Activated CD4-positive, alpha-beta memory T cell treated with anti-CD3 and anti-CD28 coated beads, Interleukin-2, amount 10 ng/mL, durations not matched to agents 7 days and 5 days (primary cell): ENCODE data around the gene CNTNAP2. TPM values are rescaled to one million over a fixed set of nuclear protein-coding genes. Genes with fewer than 3 reads are reported as not detected.

Experiments
- CTCF ChIA-PET: fragments of 350-600 bp; sonication (Branson Sonifier 250); formaldehyde crosslinking; loops from one replicate; lab custom pipeline; 2021; ENCODE audit warnings: antibody characterized with exemption, inconsistent platforms; lab: Charles Lee
- POLR2A ChIA-PET: fragments of 350-600 bp; sonication (Branson Sonifier 250); formaldehyde crosslinking; loops from one replicate; lab custom pipeline; 2021; ENCODE audit warnings: antibody characterized with exemption; lab: Charles Lee
- DNase-seq: peaks from one replicate; pipeline ENCODE4 v3.0.0-alpha.2; 2020
- H3K27ac Mint-ChIP-seq: one replicate; pipeline ENCODE4 v1.8.0; 2021; ENCODE audit warnings: mild to moderate bottlenecking, mixed read lengths
- H3K27me3 Mint-ChIP-seq: one replicate; pipeline ENCODE4 v1.8.0; 2021; ENCODE audit warnings: mixed read lengths
- H3K36me3 Mint-ChIP-seq: one replicate; pipeline ENCODE4 v1.8.0; 2021; ENCODE audit warnings: low read depth, mixed read lengths
- H3K4me1 Mint-ChIP-seq: one replicate; pipeline ENCODE4 v1.8.0; 2021; ENCODE audit warnings: mixed read lengths
- H3K4me3 Mint-ChIP-seq: one replicate; pipeline ENCODE4 v1.8.0; 2021; ENCODE audit warnings: mild to moderate bottlenecking, mixed read lengths
- H3K9me3 Mint-ChIP-seq: one replicate; pipeline ENCODE4 v1.8.0; 2021; ENCODE audit warnings: mixed read lengths
- total RNA-seq, 2 experiments: library from RNA; stranded (reverse); gene quantifications; one replicate each; pipeline ENCODE4 v1.2.3, GENCODE V29; 2021

CNTNAP2 gene
- total RNA-seq, 2 experiments from 2014 or later = not detected

GRCh38 chr7:148108381-148108780 is 1991.8 kb downstream of the CNTNAP2 start:
- Mint-ChIP-seq H3K27ac (no peak overlapping the region), H3K36me3 (no peaks in the 10 kb centered on the region), H3K9me3 (no peaks in the 10 kb centered on the region), H3K4me1 (no peaks in the 10 kb centered on the region), H3K27me3 (no peaks in the 10 kb centered on the region), H3K4me3 (no peak overlapping the region)
- ChIA-PET POLR2A (no interaction called here), CTCF (no interaction called here)
- DNase-seq = no peak

DNA sequence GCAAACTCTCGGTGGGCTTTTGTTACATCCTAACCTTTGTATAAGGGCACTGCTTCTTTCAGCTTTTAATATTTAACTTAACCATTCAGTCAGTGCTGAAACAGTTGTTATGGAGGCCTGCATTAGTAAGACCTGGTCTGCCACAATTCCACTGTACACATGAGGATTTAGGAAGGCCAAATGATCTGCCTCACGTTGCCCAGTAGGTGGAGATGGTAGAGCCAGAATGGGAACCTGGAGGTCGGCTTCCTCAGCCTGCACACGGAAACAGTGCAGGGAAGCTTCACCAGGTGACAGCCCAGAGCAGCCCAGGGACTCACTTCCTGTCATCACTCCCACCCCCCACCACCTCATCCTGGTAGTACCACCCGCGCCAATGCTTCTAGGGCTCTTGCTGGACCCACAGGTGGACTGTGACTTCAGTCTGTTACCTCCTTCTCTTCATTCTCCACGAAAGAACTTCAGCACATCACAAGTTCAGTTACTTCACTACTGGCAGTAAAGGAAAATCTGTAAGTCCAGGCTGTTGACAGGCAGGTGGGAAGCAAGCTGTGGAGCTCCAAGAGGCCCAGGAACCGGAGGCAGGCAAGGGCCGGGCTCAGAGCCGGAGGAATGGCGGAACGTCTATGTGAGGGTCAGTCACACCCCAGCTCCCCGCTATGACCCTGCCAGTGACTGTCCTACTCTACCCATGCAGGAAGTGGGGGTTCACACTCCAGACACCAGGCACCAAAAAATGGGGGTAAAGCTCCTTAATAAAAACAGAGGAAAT is 1993.7 kb downstream of the CNTNAP2 start:
- H3K4me3 Mint-ChIP-seq = no peak overlapping the region
- CTCF ChIA-PET = no interaction called here

GRCh38 chr7:148114804-148115203 is 1998.2 kb downstream of the CNTNAP2 start:
- Mint-ChIP-seq H3K27me3 (no peaks in the 10 kb centered on the region), H3K36me3 (no peaks in the 10 kb centered on the region), H3K9me3 (no peaks in the 10 kb centered on the region), H3K4me3 (no peak overlapping the region), H3K4me1 (peaks cover 4% of the 10 kb centered on the region), H3K27ac (no peak overlapping the region)
- ChIA-PET CTCF (no interaction called here), POLR2A (no interaction called here)
- no peak for DNase-seq

More for the DNA sequence above, 1993.7 kb downstream of the CNTNAP2 start:
- no peaks in the 10 kb centered on the region for H3K4me1 Mint-ChIP-seq
- no peaks in the 10 kb centered on the region for H3K36me3 Mint-ChIP-seq
- H3K27me3 Mint-ChIP-seq = no peaks in the 10 kb centered on the region
- no peak overlapping the region for H3K27ac Mint-ChIP-seq
- H3K9me3 Mint-ChIP-seq = no peaks in the 10 kb centered on the region
- POLR2A ChIA-PET = no interaction called here
- no peak for DNase-seq

DNA sequence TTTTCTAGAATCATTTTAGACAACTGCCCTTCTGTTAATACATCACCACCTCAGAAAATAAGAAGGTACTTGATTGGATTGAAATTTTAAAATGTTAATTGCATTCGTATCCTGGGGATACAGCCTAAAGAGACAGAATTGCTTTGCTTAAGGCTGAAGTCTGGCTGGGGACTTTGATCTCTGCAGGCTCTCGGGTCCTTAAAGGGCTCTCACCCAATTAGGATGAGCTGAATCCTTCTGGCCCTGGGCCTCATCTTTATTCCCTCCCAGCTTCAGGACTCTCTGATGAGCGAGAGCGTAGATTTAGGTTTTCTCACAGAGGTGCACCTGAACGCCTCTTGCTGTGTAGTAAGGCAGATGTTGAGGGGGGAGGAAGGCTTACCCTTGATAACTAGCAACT is 1998.7 kb downstream of the CNTNAP2 start:
- ChIA-PET POLR2A (no interaction called here), CTCF (no interaction called here)
- Mint-ChIP-seq H3K36me3 (no peaks in the 10 kb centered on the region), H3K9me3 (no peaks in the 10 kb centered on the region), H3K27me3 (no peaks in the 10 kb centered on the region), H3K27ac (no peak overlapping the region), H3K4me1 (peaks cover 4% of the 10 kb centered on the region), H3K4me3 (no peak overlapping the region)
- no peak for DNase-seq

GRCh38 chr7:148116195-148116594 is 1999.6 kb downstream of the CNTNAP2 start:
- CTCF ChIA-PET = no interaction called here
- no peaks in the 10 kb centered on the region for H3K27me3 Mint-ChIP-seq
- POLR2A ChIA-PET = no interaction called here

DNA sequence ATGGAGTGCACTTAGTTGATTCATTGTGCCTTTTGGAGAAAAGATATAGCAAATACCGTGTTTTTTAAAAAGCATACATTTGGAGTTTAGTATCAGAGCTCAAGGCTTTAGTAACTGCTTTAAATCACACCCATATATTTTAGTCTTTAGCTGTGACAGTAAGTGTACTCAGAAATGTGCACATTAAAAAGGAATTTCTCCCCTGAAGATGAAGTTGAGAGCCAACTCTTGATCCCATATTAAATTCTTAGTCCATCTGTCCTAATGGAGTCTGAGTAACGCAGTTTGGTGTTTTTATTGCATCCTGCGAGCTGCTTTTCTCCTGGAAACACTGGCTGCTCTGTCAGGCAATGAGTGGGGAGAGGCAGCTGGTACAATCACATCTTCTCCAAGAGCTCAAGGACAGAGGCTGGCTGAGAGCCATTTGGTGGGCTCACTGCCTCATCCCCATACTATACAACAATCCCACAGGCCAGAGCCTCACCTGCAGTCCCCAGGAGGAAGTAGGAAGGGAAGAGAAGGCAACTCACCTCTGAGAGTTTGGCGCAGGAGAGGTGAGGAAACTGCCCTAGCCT is 2000.3 kb downstream of the CNTNAP2 start:
- Mint-ChIP-seq H3K4me1 (peaks cover 4% of the 10 kb centered on the region), H3K27me3 (no peaks in the 10 kb centered on the region), H3K36me3 (no peaks in the 10 kb centered on the region), H3K27ac (no peak overlapping the region), H3K9me3 (no peaks in the 10 kb centered on the region), H3K4me3 (no peak overlapping the region)
- DNase-seq = no peak
- ChIA-PET POLR2A (no interaction called here), CTCF (no interaction called here)

More at GRCh38 chr7:148116195-148116594, 1999.6 kb downstream of the CNTNAP2 start:
- no peak for DNase-seq
- H3K27ac Mint-ChIP-seq = no peak overlapping the region
- peaks cover 4% of the 10 kb centered on the region for H3K4me1 Mint-ChIP-seq
- H3K9me3 Mint-ChIP-seq = no peaks in the 10 kb centered on the region
- no peak overlapping the region for H3K4me3 Mint-ChIP-seq
- no peaks in the 10 kb centered on the region for H3K36me3 Mint-ChIP-seq

- no peaks in the 10 kb centered on the region for H3K9me3 Mint-ChIP-seq
- H3K4me1 Mint-ChIP-seq = peaks cover 4% of the 10 kb centered on the region
- H3K27me3 Mint-ChIP-seq = no peaks in the 10 kb centered on the region
- ChIA-PET POLR2A (no interaction called here), CTCF (no interaction called here)
- no peak overlapping the region for H3K27ac Mint-ChIP-seq
- H3K36me3 Mint-ChIP-seq = no peaks in the 10 kb centered on the region
- H3K4me3 Mint-ChIP-seq = no peak overlapping the region
- no peak for DNase-seq
Observed at GRCh38 chr7:148118371-148118770, 2001.8 kb downstream of the CNTNAP2 start.

- Mint-ChIP-seq H3K4me3 (no peak overlapping the region), H3K9me3 (no peaks in the 10 kb centered on the region), H3K27me3 (no peaks in the 10 kb centered on the region), H3K36me3 (no peaks in the 10 kb centered on the region), H3K27ac (no peak overlapping the region), H3K4me1 (peaks cover under 1% of the 10 kb centered on the region)
- ChIA-PET CTCF (no interaction called here), POLR2A (no interaction called here)
- DNase-seq = no peak
Observed at GRCh38 chr7:148121401-148121800, 2004.8 kb downstream of the CNTNAP2 start.

DNA sequence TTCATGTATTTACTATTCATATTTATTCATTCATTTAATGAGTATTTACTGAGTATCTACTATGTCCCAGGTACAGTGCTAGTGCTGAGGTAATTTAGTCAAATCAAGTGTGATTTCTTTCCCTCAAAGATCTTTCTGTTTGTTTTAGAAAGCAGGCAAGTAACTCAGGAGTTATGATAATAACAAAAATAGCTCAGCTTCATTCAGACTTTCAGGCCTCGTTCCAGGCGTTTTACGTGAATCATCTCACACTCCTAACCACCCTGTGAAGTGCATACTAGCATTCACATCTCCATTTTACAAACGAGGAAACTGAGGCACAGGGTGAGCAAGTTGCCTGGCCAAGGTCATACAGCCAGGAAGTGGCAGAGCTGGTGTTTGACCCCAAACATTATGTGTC is 2005.2 kb downstream of the CNTNAP2 start:
- no peaks in the 10 kb centered on the region for H3K27me3 Mint-ChIP-seq
- no peaks in the 10 kb centered on the region for H3K4me1 Mint-ChIP-seq
- POLR2A ChIA-PET = no interaction called here
- no peak overlapping the region for H3K27ac Mint-ChIP-seq
- H3K4me3 Mint-ChIP-seq = no peak overlapping the region
- CTCF ChIA-PET = no interaction called here
- H3K9me3 Mint-ChIP-seq = no peaks in the 10 kb centered on the region
- no peaks in the 10 kb centered on the region for H3K36me3 Mint-ChIP-seq
- DNase-seq = no peak

DNA sequence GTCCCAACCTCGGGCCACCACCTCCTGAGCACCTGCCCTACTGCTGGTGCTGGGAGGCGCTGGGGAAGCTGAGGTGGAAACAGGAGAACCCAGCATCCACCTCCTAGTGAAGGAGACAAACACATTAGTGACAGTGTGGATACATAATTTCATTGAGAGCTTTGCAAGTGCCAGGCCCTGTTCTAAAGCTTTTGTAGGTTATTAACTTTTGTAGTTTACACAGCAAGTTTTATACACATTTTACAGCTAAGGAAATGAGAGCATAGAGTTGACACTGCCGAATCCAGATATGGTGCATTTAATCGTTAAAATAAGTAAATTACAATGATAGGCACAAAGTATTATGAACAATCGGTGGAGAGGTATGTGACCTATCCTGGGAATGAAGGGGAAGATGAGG is 2007.9 kb downstream of the CNTNAP2 start:
- CTCF ChIA-PET = no interaction called here
- Mint-ChIP-seq H3K4me1 (no peaks in the 10 kb centered on the region), H3K27me3 (no peaks in the 10 kb centered on the region), H3K9me3 (no peaks in the 10 kb centered on the region), H3K4me3 (no peak overlapping the region), H3K36me3 (no peaks in the 10 kb centered on the region), H3K27ac (no peak overlapping the region)
- POLR2A ChIA-PET = no interaction called here
- DNase-seq = no peak

GRCh38 chr7:148127374-148127773 is 2010.8 kb downstream of the CNTNAP2 start:
- CTCF ChIA-PET = no interaction called here
- POLR2A ChIA-PET = no interaction called here
- Mint-ChIP-seq H3K27me3 (no peaks in the 10 kb centered on the region), H3K36me3 (no peaks in the 10 kb centered on the region), H3K4me3 (no peak overlapping the region), H3K4me1 (no peaks in the 10 kb centered on the region), H3K9me3 (no peaks in the 10 kb centered on the region), H3K27ac (no peak overlapping the region)
- DNase-seq = no peak

GRCh38 chr7:148129023-148129422 is 2012.4 kb downstream of the CNTNAP2 start:
- Mint-ChIP-seq H3K4me3 (no peak overlapping the region), H3K27ac (no peak overlapping the region), H3K36me3 (no peaks in the 10 kb centered on the region), H3K4me1 (no peaks in the 10 kb centered on the region), H3K9me3 (no peaks in the 10 kb centered on the region), H3K27me3 (no peaks in the 10 kb centered on the region)
- DNase-seq = no peak
- ChIA-PET CTCF (interaction anchor here (0.9 kb wide), 1 partner anchor 13 kb away, joined by 3 read pairs; no protein-coding TSS in a partner anchor), POLR2A (no interaction called here)

DNA sequence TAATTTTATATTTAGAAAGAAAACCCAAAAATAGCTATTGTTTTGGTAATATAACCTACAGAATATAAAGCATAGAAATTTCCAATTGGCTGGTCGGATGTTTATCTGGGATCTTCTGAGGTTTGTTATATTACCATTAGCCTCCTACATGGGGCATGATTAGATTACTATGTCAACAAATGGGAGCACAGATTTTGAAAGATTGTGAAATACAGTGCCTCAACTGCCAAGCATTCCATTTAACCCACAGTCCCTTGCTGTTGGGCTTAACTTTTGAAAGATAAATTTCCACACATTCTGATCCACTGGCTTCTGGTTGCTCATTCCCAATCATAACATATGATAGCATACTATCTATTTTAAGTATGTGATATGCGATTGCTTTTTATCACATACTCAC is 2018.5 kb downstream of the CNTNAP2 start:
- H3K27me3 Mint-ChIP-seq = no peaks in the 10 kb centered on the region
- H3K9me3 Mint-ChIP-seq = peaks cover 2% of the 10 kb centered on the region
- CTCF ChIA-PET = no interaction called here
- H3K4me1 Mint-ChIP-seq = no peaks in the 10 kb centered on the region
- no peak overlapping the region for H3K27ac Mint-ChIP-seq
- H3K36me3 Mint-ChIP-seq = no peaks in the 10 kb centered on the region
- POLR2A ChIA-PET = no interaction called here
- no peak for DNase-seq
- no peak overlapping the region for H3K4me3 Mint-ChIP-seq

GRCh38 chr7:148135997-148136396 is 2019.4 kb downstream of the CNTNAP2 start:
- Mint-ChIP-seq H3K4me1 (no peaks in the 10 kb centered on the region), H3K9me3 (peaks cover 2% of the 10 kb centered on the region), H3K27me3 (no peaks in the 10 kb centered on the region), H3K27ac (no peak overlapping the region), H3K36me3 (no peaks in the 10 kb centered on the region), H3K4me3 (no peak overlapping the region)
- DNase-seq = no peak
- ChIA-PET POLR2A (no interaction called here), CTCF (no interaction called here)
